Measurements from ENCODE around the gene CYB5R2. TPM values are rescaled to one million over a fixed set of nuclear protein-coding genes. Genes with fewer than 3 reads are reported as not detected.

CYB5R2 gene
- total RNA-seq, 1 experiment from 2014 or later = 40.3 TPM

GRCh38 chr11:7632211-7632610, 41.1 kb downstream of the CYB5R2 start (continued):
- TF ChIP-seq NFE2L1 (CRISPR knock-in tag; IDR thresholded peaks at IDR 0.05) = no peak
- TF ChIP-seq NFATC4 (CRISPR knock-in tag; IDR thresholded peaks at IDR 0.05) = no peak
- TF ChIP-seq HMGXB4 (CRISPR knock-in tag; IDR thresholded peaks at IDR 0.05) = no peak
- TF ChIP-seq FOXP4 (CRISPR knock-in tag; IDR thresholded peaks at IDR 0.05) = no peak
- TF ChIP-seq ELF4 (CRISPR knock-in tag; IDR thresholded peaks at IDR 0.05; ENCODE audit: low read depth) = no peak
- TF ChIP-seq ETV6 (CRISPR knock-in tag; IDR thresholded peaks at IDR 0.05) = no peak

- TF ChIP-seq SP1 (CRISPR knock-in tag; conservative IDR thresholded peaks at IDR 0.05) (no peak), E2F4 (CRISPR knock-in tag; IDR thresholded peaks at IDR 0.05; ENCODE audit: borderline replicate concordance, low read depth) (no peak), ATF2 (CRISPR knock-in tag; IDR thresholded peaks at IDR 0.05; ENCODE audit: borderline replicate concordance, low read depth) (no peak), TEAD4 (CRISPR knock-in tag; IDR thresholded peaks at IDR 0.05) (no peak), SMAD3 (CRISPR knock-in tag; IDR thresholded peaks at IDR 0.05; ENCODE audit: borderline replicate concordance) (no peak), JUN (CRISPR knock-in tag; IDR thresholded peaks at IDR 0.05) (no peak), ZNF416 (CRISPR knock-in tag; IDR thresholded peaks at IDR 0.05) (no peak), ZNF396 (CRISPR knock-in tag; IDR thresholded peaks at IDR 0.05; ENCODE audit: borderline replicate concordance) (no peak), E2F5 (CRISPR knock-in tag; IDR thresholded peaks at IDR 0.05) (no peak), ATF3 (CRISPR knock-in tag; conservative IDR thresholded peaks at IDR 0.05) (no peak), HMGA2 (CRISPR knock-in tag; IDR thresholded peaks at IDR 0.05) (no peak), MYBL2 (CRISPR knock-in tag; IDR thresholded peaks at IDR 0.05) (no peak), ZNF281 (CRISPR knock-in tag; IDR thresholded peaks at IDR 0.05) (no peak), SMAD4 (CRISPR knock-in tag; IDR thresholded peaks at IDR 0.05) (no peak), ZNF263 (CRISPR knock-in tag; IDR thresholded peaks at IDR 0.05; ENCODE audit: low read depth) (no peak), E2F1 (CRISPR knock-in tag; IDR thresholded peaks at IDR 0.05) (no peak), ZNF121 (CRISPR knock-in tag; IDR thresholded peaks at IDR 0.05) (no peak), CTCF (IDR thresholded peaks at IDR 0.05) (no peak), ETV6 (CRISPR knock-in tag; IDR thresholded peaks at IDR 0.05) (no peak)
- no peaks in the 10 kb centered on the region for H3K9me3 Mint-ChIP-seq
- ChIA-PET CTCF (interaction anchor here (1.7 kb wide), 1 partner anchor 58 kb away, joined by 6 read pairs; no protein-coding TSS in a partner anchor), POLR2A (interaction anchor here (1.3 kb wide), 1 partner anchor 10 kb away, joined by 3 read pairs; no protein-coding TSS in a partner anchor)
- H3K4me1 Mint-ChIP-seq = no peaks in the 10 kb centered on the region
- H3K4me3 Mint-ChIP-seq = no peak overlapping the region
- H3K27me3 Mint-ChIP-seq (ENCODE audit: low read depth) = no peaks in the 10 kb centered on the region
- no peak for ATAC-seq
- H3K36me3 Mint-ChIP-seq = peaks cover 10% of the 10 kb centered on the region
- no peak overlapping the region for H3K27ac Mint-ChIP-seq
- no peak for DNase-seq (ENCODE audit: low spot score)
Observed at GRCh38 chr11:7630002-7630401, 43.3 kb downstream of the CYB5R2 start.
